GM18505 (cell line): Measurements from ENCODE around the gene ENKD1.

Source experiments
- ATAC-seq: cut with Tn5 transposase; IDR thresholded peaks from one replicate; pipeline ENCODE4 v1.9.1; 2021; ENCODE audit not compliant: unreplicated experiment
- POLR2A ChIP-seq: IDR thresholded peaks from 4 replicates; pipeline ENCODE4 v1.6.1; 2011; ENCODE audit warnings: borderline replicate concordance; ENCODE audit not compliant: insufficient read depth, insufficient read length; ENCODE audit errors: extremely low read depth

Gene ENKD1

GRCh38 chr16:67656344-67657016 is 10.1 kb downstream of the ENKD1 start:
- TF ChIP-seq POLR2A: no peak
- ATAC-seq: no peak

- TF ChIP-seq POLR2A: no peak
- no peak for ATAC-seq
These were observed 11.2 kb downstream of the ENKD1 start for GRCh38 chr16:67655363-67655762.

GRCh38 chr16:67654403-67654911 is 12.1 kb downstream of the ENKD1 start:
- no peak for TF ChIP-seq POLR2A
- ATAC-seq: no peak

GRCh38 chr16:67653789-67654402 is 12.7 kb downstream of the ENKD1 start:
- no peak for TF ChIP-seq POLR2A
- no peak for ATAC-seq

- no peak for TF ChIP-seq POLR2A
- ATAC-seq: no peak
These were observed 13.3 kb downstream of the ENKD1 start for GRCh38 chr16:67653128-67653788.

- no peak for TF ChIP-seq POLR2A
- no peak for ATAC-seq
These were observed 13.9 kb downstream of the ENKD1 start for GRCh38 chr16:67652578-67653127.

- TF ChIP-seq POLR2A: no peak
- no peak for ATAC-seq
These were observed 14.7 kb downstream of the ENKD1 start for GRCh38 chr16:67651847-67652246.

- ATAC-seq: no peak
- TF ChIP-seq POLR2A: no peak
These were observed 15.5 kb downstream of the ENKD1 start for GRCh38 chr16:67651039-67651438.

- TF ChIP-seq POLR2A: no peak
- ATAC-seq: no peak
These were observed 16.5 kb downstream of the ENKD1 start for GRCh38 chr16:67650023-67650422.

GRCh38 chr16:67649494-67649931 is 17.0 kb downstream of the ENKD1 start:
- no peak for ATAC-seq

GRCh38 chr16:67648764-67649407 is 17.7 kb downstream of the ENKD1 start:
- no peak for TF ChIP-seq POLR2A
- ATAC-seq: no peak

More at GRCh38 chr16:67649494-67649931, 17.0 kb downstream of the ENKD1 start:
- TF ChIP-seq POLR2A: no peak

- TF ChIP-seq POLR2A: no peak
- no peak for ATAC-seq
These were observed 18.3 kb downstream of the ENKD1 start for GRCh38 chr16:67648088-67648763.

GRCh38 chr16:67647681-67648080 is 18.9 kb downstream of the ENKD1 start:
- no peak for TF ChIP-seq POLR2A
- ATAC-seq: no peak

- TF ChIP-seq POLR2A: no peak
- no peak for ATAC-seq
These were observed 19.4 kb downstream of the ENKD1 start for GRCh38 chr16:67647111-67647651.
